K562 (cell line): Measurements from ENCODE around the gene STAP1. TPM values are rescaled to one million over a fixed set of nuclear protein-coding genes. Genes with fewer than 3 reads are reported as not detected.

Experiments
- AFF4 ChIP-seq: sonication (generic); formaldehyde crosslinking; IDR thresholded peaks from 2 replicates; pipeline ENCODE4 v1.8.0; 2023; ENCODE audit warnings: mild to moderate bottlenecking, missing genetic modification reagents
- ATF6 ChIP-seq: sonication (generic); formaldehyde crosslinking; IDR thresholded peaks from 2 replicates; pipeline ENCODE4 v1.4.0; 2020; ENCODE audit warnings: mild to moderate bottlenecking, missing genetic modification reagents
- BCOR ChIP-seq: fragments of 450-650 bp; IDR thresholded peaks from 2 replicates; pipeline ENCODE4 v1.6.1; 2016
- KLF6 ChIP-seq: fragments of 250-450 bp; sonication (Bioruptor Pico); IDR thresholded peaks from 2 replicates; pipeline ENCODE4 v1.4.0; 2020; ENCODE audit warnings: mild to moderate bottlenecking, moderate library complexity, borderline replicate concordance
- LCOR ChIP-seq: sonication (generic); formaldehyde crosslinking; IDR thresholded peaks from 2 replicates; pipeline ENCODE4 v1.8.0; 2022; ENCODE audit warnings: mild to moderate bottlenecking, missing genetic modification reagents
- UBTF ChIP-seq, 2 experiments: IDR thresholded peaks; 2 replicates each; pipeline ENCODE4 v1.6.1; 2012; ENCODE audit warnings: improper control_type of control experiment in 2 of 2, low read depth in 2 of 2, low read length in 2 of 2, borderline replicate concordance in 1 of 2
- YY1 ChIP-seq, 3 experiments: IDR thresholded peaks; 2 replicates each; pipeline ENCODE4 v1.6.1; 2011; ENCODE audit warnings: low read length in 2 of 3, mild to moderate bottlenecking in 2 of 3, moderate library complexity in 2 of 3, borderline replicate concordance in 1 of 3, control low read depth in 1 of 3, low read depth in 1 of 3; ENCODE audit not compliant: insufficient read depth in 3 of 3, insufficient replicate concordance in 2 of 3, control insufficient read depth in 1 of 3, insufficient read length in 1 of 3; ENCODE audit errors: extremely low read depth in 1 of 3
- polyA plus RNA-seq, 8 experiments: library from polyadenylated mRNA; depleted of rRNA in 4 of 8; stranded (reverse) in 5 of 8; unstranded in 3 of 8; fragments of >200 nt; fragmentation: Nextera tagmentation in 2 of 8; fragmentation: Illumina TruSeq in 1 of 8; extraction: Ambion mirVana in 2 of 8; extraction: Trizol in 1 of 8; gene quantifications; 2 replicates each; pipeline versions ENCODE4 v1.2.1 to v1.2.3, GENCODE V29; 2011 to 2014; ENCODE audit warnings: inconsistent platforms in 1 of 8, missing spikeins in 1 of 8
- total RNA-seq, 7 experiments: library from RNA; depleted of rRNA in 6 of 7; stranded (reverse); fragments of >200 nt in 6 of 7; fragmentation: Illumina TruSeq in 2 of 7; extraction: Trizol in 2 of 7; gene quantifications; 2 replicates each; pipeline versions ENCODE4 v1.2.1 to v1.2.3, GENCODE V29; 2011 to 2021; ENCODE audit warnings: low replicate concordance in 1 of 7
- TF ChIP-seq, protein P1 (sequence below): fragments of 250-450 bp; sonication (Bioruptor Pico); IDR thresholded peaks from 2 replicates; pipeline ENCODE4 v1.4.0; 2020

The STAP1 gene
- total and polyA plus RNA-seq, 9 of the 15 experiments (the other 6 are each of a cell fraction or from before 2014, with no cell fraction given) = 0.50 to 5.6 (median 1.4) TPM

- TF ChIP-seq AFF4 (CRISPR knock-in tag) (peak; percentile 97), BCOR (0 out of 2 replicates have a peak, but pooled peaks have one; percentile 14), YY1 (IDR thresholded peaks at IDR 0.05; ENCODE audit: borderline replicate concordance in 1 of 3, control insufficient read depth in 1 of 3, extremely low read depth in 1 of 3, insufficient read depth in 3 of 3, insufficient read length in 1 of 3, insufficient replicate concordance in 2 of 3, low read depth in 1 of 3, low read length in 2 of 3) (peak in 2 of 3 experiments; percentile 84 to 89), LCOR (peak; percentile 89; the same call in 1 of the 2 replicates), KLF6 (CRISPR knock-in tag) (no peak), ATF6 (CRISPR knock-in tag) (0 out of 2 replicates have a peak, but pooled peaks have one; percentile 83), UBTF (IDR thresholded peaks at IDR 0.05; ENCODE audit: borderline replicate concordance in 1 of 2, low read depth in 2 of 2, low read length in 2 of 2) (peak; percentile 82 to 90; a peak in 2 of 4 replicates)
- TF ChIP-seq, protein P1, sequence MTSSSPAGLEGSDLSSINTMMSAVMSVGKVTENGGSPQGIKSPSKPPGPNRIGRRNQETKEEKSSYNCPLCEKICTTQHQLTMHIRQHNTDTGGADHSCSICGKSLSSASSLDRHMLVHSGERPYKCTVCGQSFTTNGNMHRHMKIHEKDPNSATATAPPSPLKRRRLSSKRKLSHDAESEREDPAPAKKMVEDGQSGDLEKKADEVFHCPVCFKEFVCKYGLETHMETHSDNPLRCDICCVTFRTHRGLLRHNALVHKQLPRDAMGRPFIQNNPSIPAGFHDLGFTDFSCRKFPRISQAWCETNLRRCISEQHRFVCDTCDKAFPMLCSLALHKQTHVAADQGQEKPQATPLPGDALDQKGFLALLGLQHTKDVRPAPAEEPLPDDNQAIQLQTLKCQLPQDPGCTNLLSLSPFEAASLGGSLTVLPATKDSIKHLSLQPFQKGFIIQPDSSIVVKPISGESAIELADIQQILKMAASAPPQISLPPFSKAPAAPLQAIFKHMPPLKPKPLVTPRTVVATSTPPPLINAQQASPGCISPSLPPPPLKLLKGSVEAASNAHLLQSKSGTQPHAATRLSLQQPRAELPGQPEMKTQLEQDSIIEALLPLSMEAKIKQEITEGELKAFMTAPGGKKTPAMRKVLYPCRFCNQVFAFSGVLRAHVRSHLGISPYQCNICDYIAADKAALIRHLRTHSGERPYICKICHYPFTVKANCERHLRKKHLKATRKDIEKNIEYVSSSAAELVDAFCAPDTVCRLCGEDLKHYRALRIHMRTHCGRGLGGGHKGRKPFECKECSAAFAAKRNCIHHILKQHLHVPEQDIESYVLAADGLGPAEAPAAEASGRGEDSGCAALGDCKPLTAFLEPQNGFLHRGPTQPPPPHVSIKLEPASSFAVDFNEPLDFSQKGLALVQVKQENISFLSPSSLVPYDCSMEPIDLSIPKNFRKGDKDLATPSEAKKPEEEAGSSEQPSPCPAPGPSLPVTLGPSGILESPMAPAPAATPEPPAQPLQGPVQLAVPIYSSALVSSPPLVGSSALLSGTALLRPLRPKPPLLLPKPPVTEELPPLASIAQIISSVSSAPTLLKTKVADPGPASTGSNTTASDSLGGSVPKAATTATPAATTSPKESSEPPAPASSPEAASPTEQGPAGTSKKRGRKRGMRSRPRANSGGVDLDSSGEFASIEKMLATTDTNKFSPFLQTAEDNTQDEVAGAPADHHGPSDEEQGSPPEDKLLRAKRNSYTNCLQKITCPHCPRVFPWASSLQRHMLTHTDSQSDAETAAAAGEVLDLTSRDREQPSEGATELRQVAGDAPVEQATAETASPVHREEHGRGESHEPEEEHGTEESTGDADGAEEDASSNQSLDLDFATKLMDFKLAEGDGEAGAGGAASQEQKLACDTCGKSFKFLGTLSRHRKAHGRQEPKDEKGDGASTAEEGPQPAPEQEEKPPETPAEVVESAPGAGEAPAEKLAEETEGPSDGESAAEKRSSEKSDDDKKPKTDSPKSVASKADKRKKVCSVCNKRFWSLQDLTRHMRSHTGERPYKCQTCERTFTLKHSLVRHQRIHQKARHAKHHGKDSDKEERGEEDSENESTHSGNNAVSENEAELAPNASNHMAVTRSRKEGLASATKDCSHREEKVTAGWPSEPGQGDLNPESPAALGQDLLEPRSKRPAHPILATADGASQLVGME (CRISPR knock-in tag) = peak; percentile 74; the same call in 1 of the 2 replicates
Observed at GRCh38 chr4:67545199-67546003, 13.1 kb upstream of the STAP1 start, which contains the start of gene CENPC (continued).
